NCI-H526 (cell line): Measurements from ENCODE around the gene ARL3.
"Not testable (repeated sequence)": the region's sequence is repeated elsewhere in the genome, so short reads cannot be mapped to it uniquely, and the experiment has no call there.

Experiments
- DNase-seq, 2 experiments: peaks; one replicate each; lab custom pipeline; 2025; lab: John Stamatoyannopoulos, UW

Gene ARL3

DNA sequence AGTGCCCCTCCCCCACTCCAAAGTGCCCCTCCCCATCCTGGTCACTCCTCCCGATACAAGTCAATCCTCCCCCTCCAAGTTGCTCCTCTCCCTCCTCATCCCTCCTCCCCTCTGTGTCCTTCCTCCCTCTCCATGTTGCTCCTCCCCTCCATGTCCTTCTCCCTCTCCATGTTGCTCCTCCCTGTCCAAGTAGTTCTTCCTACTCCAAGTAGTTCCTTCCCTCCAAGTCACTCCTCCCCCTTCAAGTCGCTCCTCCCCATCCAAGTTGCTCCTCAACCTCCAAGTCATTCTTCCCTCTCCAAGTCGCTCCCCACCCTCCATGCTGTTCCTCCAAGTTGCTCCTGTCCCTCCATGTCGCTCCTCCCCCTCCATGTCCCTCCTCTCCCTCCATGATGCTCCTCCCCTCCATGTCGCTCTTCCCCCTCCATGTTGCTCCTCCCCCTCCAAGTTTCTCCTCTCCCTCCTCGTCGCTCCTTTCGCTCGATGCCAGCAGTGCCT lies 20.9 kb upstream of the ARL3 start:
- no peak for DNase-seq

DNA sequence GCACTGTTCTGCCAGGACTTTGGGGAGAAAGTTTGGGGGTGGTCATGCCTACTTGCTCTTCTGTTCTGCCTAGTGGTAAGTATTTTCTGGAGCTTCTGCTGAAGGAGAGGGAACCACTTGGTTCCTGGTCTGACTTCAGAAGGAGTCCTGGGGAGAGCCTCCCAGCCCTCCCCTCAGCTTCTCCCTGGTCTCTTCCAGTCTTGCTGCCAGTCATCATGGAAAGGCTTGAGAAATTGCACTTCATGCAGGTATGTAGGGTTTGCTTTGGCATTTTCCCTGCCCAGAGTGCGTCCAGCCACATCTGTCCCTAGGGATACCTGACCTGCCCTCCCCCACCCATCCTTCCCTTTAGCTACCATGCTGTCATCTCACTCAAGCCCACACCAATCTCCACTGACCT lies 18.5 kb upstream of the ARL3 start:
- DNase-seq: no peak

DNA sequence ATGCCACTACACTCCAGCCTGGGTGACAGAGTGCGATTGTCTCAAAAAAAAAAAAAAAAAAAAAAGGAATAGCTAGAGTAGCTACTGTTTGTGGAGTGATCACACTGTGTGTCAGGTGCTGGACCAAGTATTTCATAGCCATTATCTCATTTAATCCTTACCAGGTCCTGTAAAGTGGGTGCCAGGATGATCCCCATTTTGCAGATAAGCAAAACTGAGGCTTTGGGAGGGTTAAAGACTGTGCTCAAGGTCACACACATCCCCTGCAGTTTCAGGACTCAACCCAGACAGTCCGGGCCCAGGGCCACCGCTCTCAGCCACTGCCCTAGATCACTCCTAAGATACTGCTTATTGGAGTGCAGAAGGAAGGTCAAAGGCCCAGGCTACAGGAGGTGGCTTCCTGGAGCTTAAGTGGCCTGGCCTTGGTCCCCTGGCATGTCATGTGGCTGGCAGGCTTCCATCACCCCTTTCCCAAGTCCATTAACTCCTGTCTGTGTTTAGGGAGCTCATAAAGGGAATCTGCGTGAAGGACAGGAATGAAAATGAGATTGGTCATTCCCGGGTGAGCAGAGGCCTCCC lies 17.1 kb upstream of the ARL3 start:
- no peak for DNase-seq

DNA sequence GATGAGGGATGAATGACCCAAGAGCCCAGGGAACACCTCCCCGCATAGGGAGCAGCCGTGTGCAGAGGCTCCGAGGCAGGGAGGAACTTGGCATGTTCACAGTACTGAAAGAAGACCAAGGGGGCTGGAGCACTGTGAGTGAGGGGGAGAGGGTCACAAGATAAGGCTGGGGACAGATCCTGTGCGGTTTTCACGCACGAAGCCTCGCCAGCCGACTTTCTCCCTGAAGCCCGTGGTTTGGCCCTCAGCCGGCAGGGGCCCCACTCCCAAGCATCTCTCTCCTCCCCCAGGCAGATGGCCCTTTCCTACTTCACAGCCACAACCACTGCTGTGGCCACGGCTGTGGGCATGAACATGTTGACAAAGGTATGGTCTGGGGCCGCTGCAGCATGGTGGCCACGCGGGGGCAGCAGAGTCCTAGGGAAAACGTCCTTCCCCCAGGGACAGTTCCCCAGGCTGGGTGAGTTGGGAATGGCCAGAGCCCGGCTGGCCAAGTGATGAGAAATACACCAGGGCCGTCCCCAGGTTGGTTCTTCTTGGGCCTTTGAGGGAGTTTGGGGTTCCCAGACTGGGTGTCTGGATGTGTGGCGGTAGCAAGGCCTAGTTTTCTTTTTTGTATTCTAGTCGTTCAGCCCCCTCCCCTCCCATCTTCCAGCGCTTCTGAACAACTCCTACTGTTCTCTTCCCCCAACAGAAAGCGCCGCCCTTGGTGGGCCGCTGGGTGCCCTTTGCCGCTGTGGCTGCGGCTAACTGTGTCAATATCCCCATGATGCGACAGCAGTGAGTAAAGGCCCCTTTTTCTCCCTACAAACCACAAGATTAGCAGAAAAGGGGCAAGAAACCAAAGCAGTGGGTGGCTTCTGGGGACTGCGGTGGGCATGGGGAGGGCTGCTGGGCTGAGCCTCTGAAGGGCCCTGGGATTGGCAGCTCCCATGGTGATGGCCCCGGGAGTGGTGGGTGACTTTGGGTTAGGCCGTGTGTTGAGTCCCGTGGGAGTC lies 15.1 kb upstream of the ARL3 start:
- peak in 1 of 2 experiments; percentile 73 for DNase-seq

DNA sequence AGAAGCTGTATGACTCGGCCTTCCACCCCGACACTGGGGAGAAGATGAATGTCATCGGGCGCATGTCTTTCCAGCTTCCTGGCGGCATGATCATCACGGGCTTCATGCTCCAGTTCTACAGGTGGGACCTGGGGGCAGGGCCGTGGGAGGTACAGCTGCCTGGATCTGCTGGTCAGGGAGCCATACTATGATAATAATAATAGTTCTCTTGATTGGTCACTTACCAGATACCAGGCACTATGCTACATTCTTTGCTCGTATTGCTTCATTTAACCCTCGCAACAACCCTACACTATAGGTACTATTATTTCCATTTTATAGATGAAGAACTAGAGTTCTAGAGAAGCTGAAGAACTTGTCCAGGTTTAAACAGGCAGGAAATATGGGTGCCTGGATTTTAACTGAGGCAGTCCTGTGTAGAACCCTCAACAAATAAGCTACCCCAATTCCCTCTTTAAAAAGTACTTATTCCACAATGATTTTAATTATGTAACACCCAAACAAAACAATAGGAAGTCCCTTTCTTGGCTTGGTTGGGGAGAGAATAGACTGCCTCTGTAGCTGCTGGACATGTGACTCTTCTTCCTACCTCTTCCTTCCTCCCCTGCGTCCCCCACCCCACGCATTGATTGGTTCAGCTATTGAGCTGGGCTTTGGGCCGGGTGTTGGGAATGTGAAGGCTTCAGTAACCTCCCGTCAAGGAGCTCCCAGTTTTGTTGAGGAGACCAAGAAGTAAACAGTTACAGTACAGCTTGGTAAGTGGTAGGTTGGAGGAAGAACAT lies 13.0 kb upstream of the ARL3 start:
- no peak for DNase-seq

DNA sequence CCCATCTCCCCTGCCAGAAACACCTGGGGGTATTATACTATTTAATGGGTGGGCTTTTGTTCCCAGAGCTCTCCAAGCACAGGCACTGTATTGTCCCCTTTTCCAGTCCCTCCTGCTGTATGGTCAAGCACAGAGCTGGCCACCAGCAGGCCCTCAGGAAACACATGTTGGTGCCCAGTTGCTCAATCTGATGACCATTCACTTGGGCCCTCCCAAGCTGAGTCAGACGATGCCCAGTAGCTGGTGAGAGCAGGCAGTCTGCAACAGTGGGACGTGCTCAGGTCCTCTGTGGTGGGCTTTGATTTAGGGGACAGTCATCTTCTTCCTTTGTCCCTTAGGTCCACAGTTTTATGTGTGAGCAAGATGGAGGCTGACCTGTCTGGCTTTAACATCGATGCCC lies 12.1 kb upstream of the ARL3 start:
- no peak for DNase-seq

DNA sequence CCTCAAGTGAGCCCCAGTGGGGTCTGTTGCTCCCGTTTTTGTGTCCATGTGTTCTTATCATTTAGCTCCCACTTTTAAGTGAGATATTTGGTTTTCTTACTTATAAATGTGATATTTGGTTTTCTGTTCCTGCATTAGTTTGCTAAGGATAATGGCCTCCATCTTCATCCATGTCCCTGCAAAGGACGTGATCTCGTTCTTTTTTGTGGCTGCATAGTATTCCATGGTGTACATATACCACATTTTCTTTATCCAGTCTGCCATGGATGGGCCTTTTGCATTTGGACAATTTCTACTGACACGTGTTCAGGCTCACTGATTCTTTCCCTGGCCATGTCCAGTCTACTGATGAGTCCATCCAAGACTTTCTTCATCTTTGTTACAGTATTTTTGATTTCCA lies 9.8 kb upstream of the ARL3 start:
- no peak for DNase-seq

DNA sequence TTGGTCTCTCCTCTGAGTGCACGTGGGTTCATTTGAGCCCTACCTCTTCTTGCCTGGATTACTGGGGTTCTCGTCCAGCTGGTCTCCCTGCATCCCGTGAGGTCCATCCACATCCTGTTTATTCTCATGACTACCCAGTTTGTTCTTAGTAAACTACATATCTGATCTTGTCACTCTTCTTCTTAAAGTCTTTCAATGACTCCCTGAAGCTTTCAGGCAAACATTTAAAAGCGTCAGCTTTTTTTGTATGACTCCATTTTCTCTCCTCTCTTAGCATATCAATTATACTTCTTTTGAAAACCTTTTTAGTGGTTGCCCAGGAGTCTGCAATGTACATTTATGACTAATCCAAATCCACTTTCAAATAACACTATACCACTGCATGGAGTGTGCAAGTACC lies 7.8 kb upstream of the ARL3 start:
- DNase-seq: no peak

DNA sequence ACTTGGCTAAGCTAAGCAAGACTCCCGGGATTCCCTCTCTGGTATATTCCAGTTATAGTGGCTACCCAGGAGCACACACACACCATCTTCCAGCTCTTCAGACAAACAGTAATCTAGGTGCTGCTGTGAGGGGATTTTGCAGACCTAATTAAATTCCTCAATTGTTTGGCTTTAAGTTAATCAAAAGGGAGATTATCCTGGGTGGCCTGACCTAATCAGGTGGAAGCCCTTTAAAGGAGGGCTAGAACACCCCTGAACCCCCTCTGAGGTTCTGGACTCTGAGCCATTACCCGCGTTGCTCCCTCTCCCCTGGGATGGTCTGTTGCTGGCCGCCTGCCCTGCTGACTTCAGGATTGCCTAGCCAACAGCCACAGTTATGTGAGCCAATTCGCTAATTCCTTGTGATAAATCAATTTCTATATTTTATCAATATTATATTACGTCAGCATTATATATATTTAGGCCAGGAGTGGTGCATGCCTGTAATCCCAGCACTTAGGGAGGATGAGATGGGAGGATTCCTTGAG lies 6.6 kb upstream of the ARL3 start:
- no peak for DNase-seq

DNA sequence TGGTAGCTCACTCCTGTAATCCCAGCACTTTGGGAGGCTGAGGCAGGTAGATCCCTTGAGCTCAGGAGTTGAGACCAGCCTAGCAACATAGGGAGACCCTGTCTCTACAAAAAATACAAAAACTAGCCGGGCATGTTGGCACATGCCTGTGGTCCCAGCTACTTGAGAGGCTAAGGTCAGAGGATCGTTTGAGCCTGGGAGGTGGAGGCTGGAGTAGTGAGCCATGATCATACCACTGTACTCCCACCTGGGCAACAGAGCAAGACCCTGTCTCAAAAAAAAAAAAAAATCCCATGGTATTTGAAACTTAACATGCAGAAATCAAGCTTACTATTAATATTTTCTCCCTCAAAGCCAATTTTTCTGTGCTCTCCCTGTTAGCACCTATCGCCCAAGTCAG lies 6.1 kb upstream of the ARL3 start:
- no peak for DNase-seq

DNA sequence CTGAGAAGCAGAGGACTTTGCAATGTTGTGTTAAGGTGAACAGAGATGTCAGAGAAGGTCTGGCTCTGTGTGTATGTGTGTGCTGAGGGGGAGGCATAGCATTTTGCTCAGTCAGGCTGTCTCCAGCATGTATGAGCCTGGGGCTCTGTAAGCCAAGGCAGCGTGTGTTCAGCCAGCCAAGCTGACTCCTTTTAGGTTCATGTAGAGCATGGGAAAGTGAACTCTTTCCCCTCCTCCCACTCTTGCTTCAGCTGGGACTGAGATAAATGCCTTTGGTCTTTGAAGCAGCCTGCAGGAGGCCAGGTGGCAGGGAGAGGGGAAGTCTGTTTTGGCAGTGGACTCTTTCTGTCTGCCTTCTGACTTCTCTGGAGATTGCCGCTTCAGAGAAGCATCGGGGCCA lies 4.0 kb upstream of the ARL3 start:
- DNase-seq: no peak

DNA sequence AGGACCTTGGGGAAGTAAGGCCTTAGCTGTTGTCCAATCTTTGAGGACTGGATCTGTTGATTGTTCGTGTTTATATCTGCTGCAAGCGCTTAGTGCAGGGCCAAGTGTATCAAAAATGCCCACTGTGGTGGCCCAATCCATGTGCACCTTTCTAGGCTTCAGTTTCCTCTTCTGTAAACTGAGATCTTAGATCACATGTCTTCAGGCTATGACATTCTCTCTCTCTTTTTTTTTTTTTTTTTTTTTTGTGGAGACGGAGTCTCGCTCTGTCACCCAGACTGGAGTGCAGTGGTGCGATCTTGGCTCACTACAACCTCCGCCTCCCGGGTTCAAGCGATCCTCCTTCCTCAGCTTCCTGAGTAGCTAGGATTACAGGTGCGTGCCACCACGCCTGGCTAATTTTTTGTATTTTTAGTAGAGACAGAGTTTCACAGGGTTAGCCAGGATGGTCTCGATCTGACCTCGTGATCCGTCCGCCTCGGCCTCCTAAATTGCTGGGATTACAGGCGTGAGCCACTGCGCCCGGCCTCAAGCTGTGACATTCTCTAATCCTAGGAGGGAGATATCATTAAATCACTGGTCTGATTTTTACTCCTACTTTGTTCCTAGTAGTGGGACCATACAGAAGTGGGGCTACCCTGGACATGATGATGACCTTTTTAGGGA lies 2.8 kb upstream of the ARL3 start:
- DNase-seq: not testable (repeated sequence)

DNA sequence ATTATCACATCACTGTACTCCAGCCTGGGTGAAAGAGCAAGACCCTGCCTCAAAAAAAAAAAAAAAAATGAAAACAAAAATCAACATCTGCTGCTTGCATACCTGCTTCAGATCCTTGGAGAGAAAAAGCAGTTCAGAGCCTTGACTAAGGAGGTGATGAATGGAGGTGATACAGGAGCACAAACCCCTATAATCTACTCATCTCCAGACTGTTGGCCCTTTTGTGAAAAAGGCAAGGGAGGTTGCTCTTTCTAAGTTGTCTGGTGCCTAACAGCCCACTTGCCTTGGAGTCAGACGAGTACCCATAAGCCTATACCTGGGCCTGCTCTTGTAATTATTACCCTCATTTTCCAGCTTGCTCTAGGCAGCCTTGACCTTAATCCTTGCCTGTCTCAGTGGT lies 1.7 kb upstream of the ARL3 start:
- DNase-seq: no peak

DNA sequence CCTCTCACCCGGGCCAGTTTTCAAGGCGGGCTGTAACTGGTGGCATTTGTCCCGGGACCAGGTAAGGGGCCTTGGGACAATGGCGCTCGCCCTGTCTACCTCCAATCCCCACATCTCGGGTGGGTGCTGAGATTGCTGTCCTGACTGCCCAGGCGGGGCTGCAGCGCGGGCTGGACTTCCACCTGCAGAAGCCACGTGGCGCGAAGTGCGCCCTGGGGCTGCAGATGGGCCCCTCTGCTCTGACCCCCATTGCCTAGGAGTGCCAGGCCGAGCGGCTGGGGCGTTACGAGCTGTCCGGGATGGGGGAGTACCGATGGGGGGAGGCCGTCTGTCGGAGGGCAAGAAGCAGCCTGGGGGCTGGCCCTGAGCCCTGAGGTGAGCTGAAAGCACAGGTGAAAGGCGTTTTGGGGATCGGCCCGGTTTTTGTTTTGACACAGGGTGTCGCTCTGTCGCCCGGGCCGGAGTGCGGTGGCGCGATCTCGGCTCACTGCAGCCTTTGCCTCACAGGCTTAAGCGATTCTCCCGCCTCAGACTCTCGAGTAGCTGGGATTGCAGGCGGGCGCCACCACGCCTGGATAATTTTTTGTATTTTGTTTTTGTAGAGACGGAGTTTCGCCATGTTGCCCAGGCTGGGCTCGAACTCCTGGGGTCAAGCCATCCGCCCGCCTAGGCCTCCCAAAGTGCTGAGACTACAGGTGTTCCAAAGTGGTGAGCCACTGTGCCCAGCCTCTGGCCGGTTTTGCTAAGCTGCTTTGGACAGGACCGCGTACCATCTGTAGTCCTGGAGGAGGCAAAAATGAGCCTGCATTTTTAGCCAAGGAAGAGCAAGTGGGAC lies 641 bp upstream of the ARL3 start, which contains the start of gene SFXN2:
TSS of gene SFXN2 (plus strand) at position 16 of the 835 bp plus-strand sequence. CDS start 12,001 bp downstream, outside the sequence.
- DNase-seq: no peak

DNA sequence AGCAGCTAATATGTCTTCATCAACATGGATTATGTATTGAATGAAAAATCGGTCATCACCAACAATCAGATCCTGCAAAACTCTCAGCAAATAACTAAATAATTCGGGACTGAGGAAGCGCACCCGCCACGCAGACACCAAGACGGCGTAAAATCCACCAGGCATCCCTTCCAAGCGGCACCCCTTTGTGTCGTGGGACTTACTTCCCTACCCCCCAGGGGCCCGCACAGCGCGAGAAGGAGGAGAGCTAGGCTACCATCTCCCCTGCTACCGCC lies 721 bp downstream of the ARL3 start:
- DNase-seq: no peak

DNA sequence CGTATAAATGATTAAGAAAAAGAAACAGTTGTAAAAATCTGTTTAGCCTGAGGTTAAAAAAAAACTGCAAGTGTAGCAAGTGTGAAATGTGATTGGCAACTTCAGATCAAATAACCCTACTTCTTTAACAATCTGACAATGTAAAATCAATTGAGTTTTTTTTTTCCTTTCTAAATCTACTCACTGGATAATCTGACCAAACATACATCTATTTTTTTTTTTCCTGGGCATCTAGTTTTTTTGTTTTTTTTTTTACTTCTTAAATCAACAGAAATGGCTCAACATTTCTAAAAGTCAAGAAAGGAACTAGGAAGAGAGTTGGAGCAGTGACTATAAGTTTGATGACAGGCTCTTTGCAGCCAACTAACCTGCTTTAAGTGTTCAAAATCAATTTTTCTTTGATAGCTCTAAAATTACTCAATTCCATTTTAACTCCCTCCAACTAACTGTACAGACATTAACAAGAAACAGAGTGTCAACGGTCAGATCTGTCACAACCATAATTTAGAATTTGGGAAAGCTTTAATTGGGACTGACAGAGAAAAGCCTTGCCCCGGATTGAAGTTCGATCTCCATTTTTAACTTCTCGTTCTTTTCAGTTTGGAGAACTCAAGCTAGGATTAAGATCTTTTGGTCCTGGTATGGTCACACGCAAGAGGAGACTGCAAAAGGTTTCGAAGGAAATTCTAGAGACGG lies 1.2 kb downstream of the ARL3 start:
- no peak for DNase-seq

DNA sequence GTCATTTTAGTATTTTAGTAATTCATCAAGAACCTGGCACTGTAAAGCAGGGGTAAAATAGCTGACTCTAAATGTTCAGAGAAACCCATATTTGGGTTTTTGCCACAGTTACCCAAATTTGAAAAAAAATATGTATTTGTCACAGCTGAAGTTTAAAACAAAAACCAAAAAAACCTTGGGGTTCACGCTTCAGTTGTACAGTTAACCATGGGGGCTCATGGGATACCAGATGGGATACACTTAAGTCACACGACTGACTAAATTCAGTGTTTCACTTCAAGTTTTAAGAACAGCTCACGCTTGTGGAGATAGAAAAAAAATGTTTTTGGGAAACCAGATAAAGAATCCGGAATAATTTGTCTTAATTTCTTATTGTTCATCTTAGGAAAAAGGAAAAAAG lies 2.1 kb downstream of the ARL3 start:
- DNase-seq: no peak

DNA sequence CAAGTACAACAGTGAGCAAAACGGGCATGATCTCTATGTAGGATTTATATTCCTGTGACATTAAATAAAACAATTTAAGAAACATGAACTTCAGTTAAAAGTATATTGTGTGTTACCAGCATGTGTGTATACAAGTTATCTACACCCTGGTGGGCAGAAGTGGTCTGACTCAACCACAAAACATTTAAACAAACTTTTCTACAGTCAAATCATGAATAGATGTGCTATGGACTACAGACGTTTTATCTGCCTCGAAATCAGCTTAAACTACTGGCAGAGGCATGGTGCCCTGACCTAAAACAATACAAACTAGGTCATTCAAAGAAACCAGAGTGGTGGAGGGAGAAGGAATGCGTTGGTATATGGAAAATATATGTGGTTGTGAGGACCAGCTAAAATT lies 3.6 kb downstream of the ARL3 start:
- DNase-seq: no peak

DNA sequence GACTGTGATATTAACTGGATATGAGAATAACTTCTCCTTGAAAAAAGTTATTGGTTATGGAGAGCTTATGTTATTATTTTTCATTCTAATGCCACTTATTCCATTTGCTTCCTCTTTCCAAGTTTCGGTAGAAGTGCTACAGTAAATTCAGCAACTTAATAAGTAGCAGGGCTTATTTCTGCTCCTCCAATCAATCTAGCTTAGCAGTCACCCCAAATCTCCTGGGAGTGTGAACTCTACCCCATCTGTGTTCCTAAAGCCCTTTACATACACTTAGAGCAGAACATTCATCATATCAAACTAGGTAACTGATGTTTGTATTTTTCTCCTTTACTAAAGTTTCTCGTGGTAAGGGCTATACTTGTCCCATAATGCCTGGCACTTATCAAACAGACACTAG lies 8.7 kb downstream of the ARL3 start:
- DNase-seq: no peak

DNA sequence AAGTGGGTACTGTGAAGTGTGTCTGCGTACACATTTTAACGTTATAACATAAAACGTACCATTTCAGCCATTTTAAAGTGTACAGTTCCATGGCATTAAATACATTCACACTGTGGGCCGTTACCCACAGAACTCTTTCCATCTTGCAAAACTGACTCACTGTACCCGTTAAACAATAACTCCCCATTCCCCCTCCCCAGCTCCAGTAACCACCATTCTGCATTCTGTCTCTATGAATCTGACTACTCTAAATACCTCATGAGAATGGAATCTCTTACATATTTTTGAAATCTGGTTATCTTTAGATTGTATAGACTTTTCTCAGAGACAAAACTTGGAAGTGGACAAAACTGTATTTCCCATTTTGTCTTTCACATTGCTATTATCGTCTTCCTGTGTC lies 9.3 kb downstream of the ARL3 start:
- DNase-seq: no peak
